ENCODE results near the gene PRKG1. TPM values are rescaled to one million over a fixed set of nuclear protein-coding genes. Genes with fewer than 3 reads are reported as not detected.
A peak's percentile ranks its signal among the peaks of the same experiment; 100 is the strongest.

PRKG1 gene
- total RNA-seq, 1 donor from 2014 or later = 0.17 TPM

DNA sequence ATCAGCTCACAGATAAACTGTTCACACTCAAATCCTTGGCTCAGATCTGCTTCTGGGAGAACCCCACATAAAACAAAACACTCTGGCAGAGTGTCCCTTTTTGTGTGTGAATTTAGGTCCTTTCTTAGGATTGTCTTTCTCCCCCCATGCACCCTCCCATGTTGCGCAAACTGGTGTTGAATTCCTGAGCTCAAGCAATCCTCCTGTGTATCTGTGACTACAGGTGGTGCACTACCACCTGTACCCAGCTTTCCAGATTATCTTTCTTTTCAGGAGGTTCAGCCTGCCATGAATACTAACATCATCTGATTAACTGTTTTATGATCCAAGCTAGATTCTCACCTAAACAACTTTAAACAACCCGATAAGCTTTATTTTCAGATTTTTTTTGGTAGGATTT lies 802.7 kb downstream of the PRKG1 start:
- TF ChIP-seq, protein P1, sequence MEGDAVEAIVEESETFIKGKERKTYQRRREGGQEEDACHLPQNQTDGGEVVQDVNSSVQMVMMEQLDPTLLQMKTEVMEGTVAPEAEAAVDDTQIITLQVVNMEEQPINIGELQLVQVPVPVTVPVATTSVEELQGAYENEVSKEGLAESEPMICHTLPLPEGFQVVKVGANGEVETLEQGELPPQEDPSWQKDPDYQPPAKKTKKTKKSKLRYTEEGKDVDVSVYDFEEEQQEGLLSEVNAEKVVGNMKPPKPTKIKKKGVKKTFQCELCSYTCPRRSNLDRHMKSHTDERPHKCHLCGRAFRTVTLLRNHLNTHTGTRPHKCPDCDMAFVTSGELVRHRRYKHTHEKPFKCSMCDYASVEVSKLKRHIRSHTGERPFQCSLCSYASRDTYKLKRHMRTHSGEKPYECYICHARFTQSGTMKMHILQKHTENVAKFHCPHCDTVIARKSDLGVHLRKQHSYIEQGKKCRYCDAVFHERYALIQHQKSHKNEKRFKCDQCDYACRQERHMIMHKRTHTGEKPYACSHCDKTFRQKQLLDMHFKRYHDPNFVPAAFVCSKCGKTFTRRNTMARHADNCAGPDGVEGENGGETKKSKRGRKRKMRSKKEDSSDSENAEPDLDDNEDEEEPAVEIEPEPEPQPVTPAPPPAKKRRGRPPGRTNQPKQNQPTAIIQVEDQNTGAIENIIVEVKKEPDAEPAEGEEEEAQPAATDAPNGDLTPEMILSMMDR (conservative IDR thresholded peaks at IDR 0.05; ENCODE audit: low read depth, low read length) = no peak
- DNase-seq (ENCODE audit: low read depth) = no peak
- H3K4me3 ChIP-seq (ENCODE audit: low read depth, low read length) = no peak overlapping the region

DNA sequence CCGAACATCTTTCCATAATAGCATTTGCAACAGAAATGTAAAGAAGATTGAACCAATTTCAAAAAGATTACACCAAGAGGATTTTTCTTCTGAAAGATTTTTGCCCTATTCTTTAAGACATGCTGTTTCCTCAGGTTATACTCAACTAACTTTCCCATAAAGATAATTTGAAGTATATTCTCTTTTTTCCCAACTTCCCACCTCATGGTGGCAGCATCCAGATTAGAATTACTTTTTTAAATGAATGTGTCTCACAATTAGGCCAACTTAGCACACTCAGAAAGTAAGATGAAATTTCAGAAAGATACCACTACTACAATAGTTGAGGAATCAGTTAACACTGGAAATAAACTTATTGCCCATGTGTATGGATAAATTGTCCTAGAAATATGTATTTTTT lies 803.3 kb downstream of the PRKG1 start:
- no peak for DNase-seq (ENCODE audit: low read depth)
- H3K4me3 ChIP-seq (ENCODE audit: low read depth, low read length) = no peak overlapping the region
- TF ChIP-seq, protein P1 (conservative IDR thresholded peaks at IDR 0.05; ENCODE audit: low read depth, low read length) = no peak

DNA sequence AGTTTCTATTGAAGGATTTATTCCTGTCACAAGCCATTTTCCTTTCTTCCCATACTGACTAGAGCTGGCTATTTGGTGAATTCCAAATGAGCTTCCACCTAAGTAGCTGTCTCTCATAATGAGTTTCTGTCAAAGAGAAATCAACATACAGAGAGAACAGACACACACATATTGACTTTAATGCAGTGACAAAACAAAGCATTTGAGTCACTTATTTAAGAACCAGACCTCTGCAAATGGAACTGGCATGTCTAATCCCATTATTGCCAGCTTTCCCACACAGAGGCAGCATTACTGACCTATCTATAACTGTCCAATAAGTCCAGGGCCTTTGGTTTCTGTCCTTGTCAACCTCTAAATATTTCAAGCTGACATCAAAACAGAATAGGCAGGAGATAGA lies 804.4 kb downstream of the PRKG1 start:
- H3K4me3 ChIP-seq (ENCODE audit: low read depth, low read length) = no peak overlapping the region
- TF ChIP-seq, protein P1 (conservative IDR thresholded peaks at IDR 0.05; ENCODE audit: low read depth, low read length) = no peak
- no peak for DNase-seq (ENCODE audit: low read depth)

DNA sequence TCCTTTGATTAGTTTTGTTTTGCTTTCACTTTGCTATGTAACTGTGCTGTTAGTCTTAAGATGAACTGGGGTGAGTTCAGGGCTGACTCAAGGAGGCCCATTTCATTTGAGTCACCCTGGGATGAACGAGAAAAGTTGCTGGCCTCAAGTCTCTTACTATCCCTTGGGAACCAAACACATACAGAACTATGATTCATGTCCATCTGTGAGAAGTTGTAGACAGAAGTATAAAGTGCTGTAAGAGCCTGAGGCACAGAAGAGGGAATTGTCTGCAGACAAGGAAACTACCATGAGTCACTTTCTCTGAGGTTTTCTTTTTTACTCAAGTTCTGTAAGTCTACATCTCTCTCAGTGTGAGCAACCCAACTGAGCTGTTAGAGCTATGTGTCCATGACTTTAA lies 805.0 kb downstream of the PRKG1 start:
- peak; percentile 53 for DNase-seq (ENCODE audit: low read depth)
- no peak overlapping the region for H3K4me3 ChIP-seq (ENCODE audit: low read depth, low read length)
- TF ChIP-seq, protein P1 (conservative IDR thresholded peaks at IDR 0.05; ENCODE audit: low read depth, low read length) = no peak

DNA sequence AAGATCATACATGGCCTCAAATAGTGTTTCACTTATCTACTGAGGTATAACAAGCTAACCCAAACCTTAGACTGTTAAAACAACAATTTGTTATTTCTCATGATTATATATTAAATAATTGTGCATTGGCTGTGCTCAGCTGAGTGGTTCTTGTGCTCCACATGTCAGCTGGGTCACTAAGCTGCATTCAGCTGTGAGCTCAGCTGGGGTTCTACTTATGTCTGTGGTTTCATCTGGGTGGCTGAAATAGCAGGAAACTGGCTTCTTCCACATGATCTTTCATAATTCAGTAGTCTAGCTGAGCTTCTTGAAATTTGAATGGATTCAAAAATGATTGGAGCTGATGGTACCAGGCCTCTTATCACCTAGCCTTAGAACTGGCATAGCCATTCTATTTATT lies 806.9 kb downstream of the PRKG1 start:
- DNase-seq (ENCODE audit: low read depth) = no peak
- H3K4me3 ChIP-seq (ENCODE audit: low read depth, low read length) = no peak overlapping the region
- TF ChIP-seq, protein P1 (conservative IDR thresholded peaks at IDR 0.05; ENCODE audit: low read depth, low read length) = no peak

DNA sequence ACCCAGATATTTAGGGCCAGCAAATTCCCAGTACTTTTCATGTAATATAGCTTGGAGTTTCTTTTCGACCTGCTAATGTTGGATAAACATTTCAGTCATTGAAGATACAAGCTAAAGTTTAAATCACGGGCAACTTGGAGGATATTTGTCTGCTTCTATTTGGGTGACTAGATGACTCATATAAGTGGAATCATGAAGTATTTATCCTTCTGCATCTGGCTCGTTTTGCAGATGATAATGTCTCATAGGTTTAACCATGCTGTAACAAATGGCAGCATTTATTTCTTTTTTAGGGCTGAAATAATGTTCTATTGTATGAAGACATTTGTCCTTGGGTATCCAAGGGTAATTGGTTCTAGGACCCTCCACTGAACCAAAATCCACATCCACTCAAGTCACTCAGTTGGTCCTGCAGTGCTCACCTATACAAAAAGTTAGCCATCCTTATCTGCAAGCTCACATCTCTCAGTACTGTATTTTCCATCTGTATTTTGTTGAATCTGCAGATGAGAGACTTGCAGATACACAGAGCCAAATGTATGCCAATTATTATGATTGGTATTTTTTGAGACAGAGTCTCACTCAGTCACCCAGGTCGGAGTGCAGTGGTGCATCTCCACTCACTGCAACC lies 812.3 kb downstream of the PRKG1 start:
- DNase-seq (ENCODE audit: low read depth) = no peak
- TF ChIP-seq, protein P1 (conservative IDR thresholded peaks at IDR 0.05; ENCODE audit: low read depth, low read length) = no peak
- H3K4me3 ChIP-seq (ENCODE audit: low read depth, low read length) = no peak overlapping the region

DNA sequence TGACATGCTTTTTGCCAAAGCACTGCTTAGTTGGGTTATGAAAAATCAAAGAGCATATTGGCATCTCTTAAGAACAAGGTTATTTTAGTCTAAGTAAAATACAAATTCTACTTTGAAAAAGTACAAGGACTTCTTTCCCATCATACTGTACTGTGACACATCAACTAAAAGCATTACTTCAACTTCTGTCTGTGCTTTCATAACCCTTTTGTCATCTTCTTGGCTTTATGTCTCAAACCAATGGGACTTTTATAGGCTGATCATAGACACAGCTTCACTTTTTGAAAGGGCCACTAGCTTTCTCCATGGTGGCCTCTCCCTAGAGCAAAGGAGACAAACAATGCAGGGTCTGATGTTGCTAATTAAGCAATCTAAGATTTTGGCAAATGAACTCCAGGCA lies 814.0 kb downstream of the PRKG1 start:
- TF ChIP-seq, protein P1 (conservative IDR thresholded peaks at IDR 0.05; ENCODE audit: low read depth, low read length) = no peak
- H3K4me3 ChIP-seq (ENCODE audit: low read depth, low read length) = no peak overlapping the region
- DNase-seq (ENCODE audit: low read depth) = no peak

Data from epithelial cell of proximal tubule (primary cell).